ENCODE results near the gene EXOC3L4. TPM values are rescaled to one million over a fixed set of nuclear protein-coding genes. Genes with fewer than 3 reads are reported as not detected.

Gene EXOC3L4
- total and polyA plus RNA-seq, 2 donors (not counting 1 experiment from before 2014, with no cell fraction given): not detected

GRCh38 chr14:103058164-103059055 is 36.1 kb upstream of the EXOC3L4 start:
- ATAC-seq (ENCODE audit: low read depth) (no peak), DNase-seq (no peak)
- Histone ChIP-seq H3K79me2 (ENCODE audit: control insufficient read depth, insufficient read depth, low read length) (peaks cover 3% of the 10 kb centered on the region), H2AFZ (ENCODE audit: insufficient read depth, low read depth, low read length, poor library complexity, severe bottlenecking) (peak overlapping the region; percentile 95), H3K4me3 (ENCODE audit: control extremely low read depth in 1 of 5, extremely low read depth in 1 of 5, insufficient read depth in 1 of 5, low read depth in 2 of 5, low read length in 4 of 5) (peak overlapping the region in 4 of 5 experiments; percentile 51 to 72 (median 64)), H3K36me3 (replicated peaks in 1 of 2; ENCODE audit: control extremely low read depth in 1 of 2, control insufficient read depth in 1 of 2, extremely low read depth in 1 of 2, insufficient read depth in 2 of 2, low read length in 1 of 2) (no peaks in the 10 kb centered on the region), H3K9ac (ENCODE audit: low read length) (peak overlapping the region; percentile 70), H3K27me3 (replicated peaks in 1 of 4; ENCODE audit: control extremely low read depth in 1 of 4, control insufficient read depth in 3 of 4, insufficient read depth in 4 of 4, low read length in 3 of 4) (peaks cover 0 to 7% (median 0%) of the 10 kb centered on the region in 4 experiments), H3K9me3 (ENCODE audit: control extremely low read depth in 1 of 3, control insufficient read depth in 2 of 3, insufficient read depth in 1 of 3, low read length in 2 of 3) (peaks cover 0 to 6% (median 0%) of the 10 kb centered on the region in 3 donors), H4K20me1 (ENCODE audit: control insufficient read depth, insufficient read depth, low read length, poor library complexity, severe bottlenecking) (no peaks in the 10 kb centered on the region), H3K4me2 (replicated peaks; ENCODE audit: low read depth, low read length, poor library complexity, severe bottlenecking) (peak overlapping the region; percentile 97), H3K27ac (ENCODE audit: low read length in 2 of 2) (no peak overlapping the region), H3K4me1 (ENCODE audit: control insufficient read depth in 2 of 2, insufficient read depth in 2 of 2, low read length in 2 of 2) (peaks cover 14 to 18% of the 10 kb centered on the region in 2 donors)
- Mint-ChIP-seq H3K4me1 (peaks cover 27% of the 10 kb centered on the region), H3K27me3 (no peaks in the 10 kb centered on the region), H3K9me3 (ENCODE audit: insufficient read depth) (no peaks in the 10 kb centered on the region), H3K4me3 (peak overlapping the region; percentile 73), H3K27ac (peak overlapping the region; percentile 71)
- POLR2A ChIA-PET: interaction anchor here (0.5 kb wide), 1 partner anchor 32 kb away, joined by 4 read pairs; no protein-coding TSS in a partner anchor
- no peak for TF ChIP-seq CTCF (IDR thresholded peaks at IDR 0.05)
- no peak for TF ChIP-seq EZH2 (IDR thresholded peaks at IDR 0.05; ENCODE audit: borderline replicate concordance, insufficient read depth, low read depth, low read length, poor library complexity, severe bottlenecking)
- 57% methylated on average over 29 of the region's 39 CpGs for WGBS (ENCODE audit: insufficient coverage)
- CTCF ChIA-PET: interaction anchor here (1.0 to 1.5 kb wide), 2 partner anchors 16 to 17 kb away, joined by 4 to 5 read pairs; no protein-coding TSS in a partner anchor
- intact Hi-C loops (cut with micrococcal nuclease): loop anchor here (5.0 to 10.0 kb wide), 3 partner anchors 134 to 1096 kb away; partner anchors contain the start of genes AMN, DYNC1H1 and TRAF3

All from B cell (primary cell).